K562 (cell line): ENCODE results near the gene MYO3A. TPM values are rescaled to one million over a fixed set of nuclear protein-coding genes. Genes with fewer than 3 reads are reported as not detected.

Source experiments
- ATAC-seq: fragments of 200-7000 bp; cut with Tn5 transposase; 3 replicates; pipeline ENCODE4 v1.9.1; 2020; ENCODE audit warnings: moderate library complexity
- BruUV-seq: library from RNA; stranded (reverse); fragments of 400-500 nt; replicated peaks from 2 replicates; lab custom pipeline; 2021; lab: Mats Ljungman, UMichigan
- CTCF ChIA-PET: fragments of 300-600 bp; formaldehyde crosslinking; extraction: SDS; loops from one replicate; lab custom pipeline; 2021; ENCODE audit warnings: low intra/inter-chr PET ratio; lab: Yijun Ruan, JAX
- POLR2A ChIA-PET: fragments of 300-600, 350-650 bp; sonication (Branson Sonifier 250); formaldehyde crosslinking; extraction: SDS; loops from one replicate; lab custom pipeline; 2021; ENCODE audit warnings: antibody characterized with exemption, inconsistent platforms; lab: Yijun Ruan, JAX
- DNase-seq, 4 experiments: peaks; one replicate each; pipeline versions ENCODE4 v3.0.0 to v3.0.0-alpha.2; 2011 to 2018; ENCODE audit warnings: low spot score in 3 of 4, mixed read lengths in 3 of 4; ENCODE audit errors: extremely low read depth in 1 of 4
- FAIRE-seq: peaks from 2 replicates; lab custom pipeline; 2011; peaks lifted over from hg19 to GRCh38; lab: Jason Lieb, UNC
- H2AFZ ChIP-seq: 2 replicates; pipeline ENCODE4 v1.6.0; 2011; ENCODE audit warnings: low read depth, low read length, control low read depth, inconsistent platforms
- H3K27ac ChIP-seq: fragments of 200-600 bp; 3 replicates; pipeline ENCODE4 v1.8.0; 2011; ENCODE audit warnings: low read depth, mild to moderate bottlenecking, control low read depth, inconsistent platforms, low read length, moderate library complexity, mixed read lengths; ENCODE audit errors: extremely low read depth
- H3K27me3 ChIP-seq, 2 experiments: fragments of 300-600 bp in 1 of 2; 2 replicates in 1 of 2; 3 replicates in 1 of 2; pipeline versions ENCODE4 v1.6.0 to v1.8.0; 2011; ENCODE audit warnings: inconsistent platforms in 2 of 2, low read length in 2 of 2, mild to moderate bottlenecking in 1 of 2, mixed read lengths in 1 of 2, moderate library complexity in 1 of 2; ENCODE audit not compliant: control insufficient read depth in 2 of 2, insufficient read depth in 2 of 2
- H3K36me3 ChIP-seq: fragments of 300-600 bp; 3 replicates; pipeline ENCODE4 v1.8.0; 2011; ENCODE audit warnings: mild to moderate bottlenecking, low read length, inconsistent platforms; ENCODE audit not compliant: control insufficient read depth, insufficient read depth
- H3K4me1 ChIP-seq, 2 experiments: fragments of 200-600 bp in 1 of 2; replicated peaks in 1 of 2; 2 replicates in 1 of 2; 3 replicates in 1 of 2; pipeline versions ENCODE4 v1.5.1 to v1.8.0; 2011; ENCODE audit warnings: inconsistent platforms in 2 of 2, low read length in 2 of 2, mild to moderate bottlenecking in 1 of 2, mixed read lengths in 1 of 2, moderate library complexity in 1 of 2; ENCODE audit not compliant: control insufficient read depth in 2 of 2, insufficient read depth in 2 of 2
- H3K4me2 ChIP-seq: 2 replicates; pipeline ENCODE4 v1.6.1; 2011; ENCODE audit warnings: low read length, control low read depth, inconsistent platforms, mixed read lengths; ENCODE audit not compliant: insufficient read depth
- H3K4me3 ChIP-seq: fragments of 200-600 bp; sonication (generic), shearing (Covaris generic); 2 replicates; pipeline ENCODE4 v1.5.1; 2016; ENCODE audit warnings: control low read depth, inconsistent platforms
- H3K79me2 ChIP-seq: fragments of 200-600 bp; 3 replicates; pipeline ENCODE4 v1.8.0; 2011; ENCODE audit warnings: low read length, inconsistent platforms; ENCODE audit not compliant: control insufficient read depth, insufficient read depth
- H3K9ac ChIP-seq, 2 experiments: 2 replicates each; pipeline versions ENCODE4 v1.6.0 to v1.6.1; 2011; ENCODE audit warnings: low read depth in 2 of 2, low read length in 2 of 2, control low read depth in 1 of 2, inconsistent platforms in 1 of 2, mild to moderate bottlenecking in 1 of 2, mixed read lengths in 1 of 2; ENCODE audit not compliant: insufficient read depth in 1 of 2
- H3K9me1 ChIP-seq: one replicate; pipeline ENCODE4 v1.6.0; 2011; ENCODE audit warnings: inconsistent platforms, mild to moderate bottlenecking, low read length, moderate library complexity; ENCODE audit not compliant: control insufficient read depth, insufficient read depth
- H3K9me3 ChIP-seq: replicated peaks from 2 replicates; pipeline ENCODE4 v1.5.1; 2011; ENCODE audit warnings: low read depth, low read length, inconsistent platforms; ENCODE audit not compliant: control insufficient read depth, insufficient read depth
- H4K20me1 ChIP-seq: replicated peaks from 2 replicates; pipeline ENCODE4 v1.6.1; 2011; ENCODE audit warnings: low read length, inconsistent platforms, mixed read lengths; ENCODE audit not compliant: control insufficient read depth, insufficient read depth
- ADNP ChIP-seq: fragments of 200-800 bp; sonication (Bioruptor generic); IDR thresholded peaks from 2 replicates; pipeline ENCODE4 v1.6.1; 2016; ENCODE audit warnings: missing genetic modification characterization, missing compliant biosample characterization
- BACH1 ChIP-seq: fragments of 200-800 bp; sonication (Bioruptor generic); IDR thresholded peaks from 2 replicates; pipeline ENCODE4 v1.6.1; 2016; ENCODE audit warnings: missing genetic modification characterization, missing compliant biosample characterization
- ETV1 ChIP-seq: fragments of 450-650 bp; conservative IDR thresholded peaks from 2 replicates; pipeline ENCODE4 v1.6.1; 2016; ENCODE audit warnings: missing genetic modification characterization, control low read depth, low read depth, missing compliant biosample characterization
- RBM34 ChIP-seq: fragments of 200-400 bp; formaldehyde crosslinking; IDR thresholded peaks from 2 replicates; pipeline ENCODE4 v1.6.1; 2018; ENCODE audit warnings: low read length, borderline replicate concordance; ENCODE audit not compliant: insufficient read depth
- ZNF583 ChIP-seq: fragments of 250-450 bp; sonication (Bioruptor Pico); IDR thresholded peaks from 2 replicates; pipeline ENCODE4 v1.4.0; 2020
- WGBS: fragments of 100-300 bp; shearing (Covaris generic); methylation state at CpG from one replicate; pipeline ENCODE4 v1.1.6; 2016; ENCODE audit warnings: low coverage, mixed read lengths; ENCODE audit not compliant: insufficient coverage; ENCODE audit errors: missing lambda C conversion rate; 5-methylcytosine and 5-hydroxymethylcytosine counted together
- in situ Hi-C: fragments of 300-500 bp; cut with MboI; formaldehyde crosslinking; loops from 4 replicates; pipeline ENCODE4 v1.15.0; 2018; ENCODE audit warnings: inconsistent platforms, mixed read lengths
- intact Hi-C: fragments of 100-400 bp; cut with micrococcal nuclease; formaldehyde crosslinking; loops from 2 replicates; pipeline ENCODE4 v1.14.2; 2022
- polyA plus RNA-seq, 8 experiments: library from polyadenylated mRNA; depleted of rRNA in 4 of 8; stranded (reverse) in 5 of 8; unstranded in 3 of 8; fragments of >200 nt; fragmentation: Nextera tagmentation in 2 of 8; fragmentation: Illumina TruSeq in 1 of 8; extraction: Ambion mirVana in 2 of 8; extraction: Trizol in 1 of 8; gene quantifications; 2 replicates each; pipeline versions ENCODE4 v1.2.1 to v1.2.3, GENCODE V29; 2011 to 2014; ENCODE audit warnings: inconsistent platforms in 1 of 8, missing spikeins in 1 of 8
- total RNA-seq, 7 experiments: library from RNA; depleted of rRNA in 6 of 7; stranded (reverse); fragments of >200 nt in 6 of 7; fragmentation: Illumina TruSeq in 2 of 7; extraction: Trizol in 2 of 7; gene quantifications; 2 replicates each; pipeline versions ENCODE4 v1.2.1 to v1.2.3, GENCODE V29; 2011 to 2021; ENCODE audit warnings: low replicate concordance in 1 of 7
- TF ChIP-seq, protein P1 (sequence below): IDR thresholded peaks from 2 replicates; pipeline ENCODE4 v1.6.1; 2011; ENCODE audit not compliant: insufficient read length; ENCODE audit errors: extremely low read depth
- TF ChIP-seq, protein P2 (sequence below): fragments of 250-450 bp; sonication (Bioruptor Pico); IDR thresholded peaks from 2 replicates; pipeline ENCODE4 v1.8.0; 2021; ENCODE audit warnings: moderate library complexity, mild to moderate bottlenecking, inconsistent platforms
- TF ChIP-seq, protein P3 (sequence below): sonication (generic); formaldehyde crosslinking; IDR thresholded peaks from 2 replicates; pipeline ENCODE4 v1.8.1; 2023; ENCODE audit warnings: mild to moderate bottlenecking, missing genetic modification reagents
- TF ChIP-seq, protein P4 (sequence below), 2 experiments: fragments of 450-650 bp in 1 of 2; IDR thresholded peaks; 2 replicates each; pipeline ENCODE4 v1.6.1; 2011 to 2017; ENCODE audit warnings: low read depth in 2 of 2, antibody characterized with exemption in 1 of 2, borderline replicate concordance in 1 of 2, low read length in 1 of 2, mild to moderate bottlenecking in 1 of 2, mixed read lengths in 1 of 2; ENCODE audit not compliant: control insufficient read depth in 1 of 2
- TF ChIP-seq, protein P5 (sequence below): fragments of 250-450 bp; sonication (Bioruptor Pico); IDR thresholded peaks from 2 replicates; pipeline ENCODE4 v1.9.0; 2021; ENCODE audit warnings: mild to moderate bottlenecking, inconsistent platforms
- TF ChIP-seq, protein P6 (sequence below): fragments of 450-650 bp; IDR thresholded peaks from 2 replicates; pipeline ENCODE4 v1.6.1; 2016; ENCODE audit warnings: antibody characterized with exemption

The MYO3A gene
- total and polyA plus RNA-seq, 9 of the 15 experiments (the other 6 are each of a cell fraction or from before 2014, with no cell fraction given), result not detected

DNA sequence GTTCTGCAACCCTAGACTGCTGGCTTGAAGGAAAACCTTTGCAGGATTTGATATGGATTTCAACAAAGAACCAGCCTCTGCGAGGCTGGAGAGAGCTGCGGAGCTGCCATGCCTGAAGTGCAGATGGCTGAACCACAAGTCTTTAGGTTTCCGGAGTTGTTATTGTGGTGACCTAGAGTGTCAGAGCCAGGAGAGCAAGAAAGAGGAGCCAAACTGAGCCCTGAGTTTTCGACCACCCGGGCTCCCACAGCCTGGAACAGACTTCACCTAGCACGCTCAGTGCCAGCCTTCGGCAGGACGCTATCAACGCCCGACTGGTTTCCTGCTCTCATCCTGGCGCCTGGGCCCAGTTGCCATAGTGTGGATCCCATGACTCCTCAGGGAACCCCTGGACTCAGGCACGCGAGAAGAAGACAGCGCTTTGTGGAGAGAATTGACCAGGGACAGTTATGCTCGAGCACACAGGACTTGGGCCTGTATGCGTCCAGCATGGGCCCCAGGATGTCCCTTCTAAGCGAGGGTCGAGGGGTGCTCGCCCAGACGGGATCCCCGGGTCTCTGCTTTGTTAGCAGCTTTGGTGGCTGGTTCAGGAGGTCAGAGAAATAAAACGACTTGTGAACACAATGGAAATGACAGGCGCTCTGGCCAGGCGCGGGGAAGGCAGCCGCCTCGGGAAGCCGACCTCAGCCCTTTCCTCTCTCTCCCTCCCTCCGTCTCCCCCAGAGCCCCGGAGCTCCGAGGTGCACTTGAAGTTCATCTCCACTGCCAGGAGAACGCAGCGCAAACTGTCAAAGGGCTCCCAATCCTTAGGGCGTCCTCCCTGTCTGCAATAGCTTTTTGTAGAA lies 280.7 kb downstream of the MYO3A start:
- Histone ChIP-seq H3K27me3 (peaks cover 28 to 67% of the 10 kb centered on the region in 2 experiments; a peak in 3 of 5 replicates), H3K4me1 (peaks cover 0 to 13% of the 10 kb centered on the region in 2 experiments; a peak in 1 of 5 replicates), H3K9ac (no peak overlapping the region), H2AFZ (no peak overlapping the region), H3K27ac (no peak overlapping the region), H3K36me3 (no peaks in the 10 kb centered on the region), H3K79me2 (no peaks in the 10 kb centered on the region), H4K20me1 (no peaks in the 10 kb centered on the region), H3K4me3 (no peak overlapping the region), H3K9me3 (no peaks in the 10 kb centered on the region), H3K4me2 (no peak overlapping the region), H3K9me1 (no peaks in the 10 kb centered on the region)
- CTCF ChIA-PET, result no interaction called here
- POLR2A ChIA-PET, result no interaction called here
- ATAC-seq (no peak), FAIRE-seq (no peak), DNase-seq (no peak)
- intact Hi-C loops, result no loop called here
- BruUV-seq, result no TSS peak
- in situ Hi-C loops, result no loop called here
- 2% methylated on average over 27 of the region's 34 CpGs for WGBS
- no peak for TF ChIP-seq RBM34
- TF ChIP-seq, protein P1, sequence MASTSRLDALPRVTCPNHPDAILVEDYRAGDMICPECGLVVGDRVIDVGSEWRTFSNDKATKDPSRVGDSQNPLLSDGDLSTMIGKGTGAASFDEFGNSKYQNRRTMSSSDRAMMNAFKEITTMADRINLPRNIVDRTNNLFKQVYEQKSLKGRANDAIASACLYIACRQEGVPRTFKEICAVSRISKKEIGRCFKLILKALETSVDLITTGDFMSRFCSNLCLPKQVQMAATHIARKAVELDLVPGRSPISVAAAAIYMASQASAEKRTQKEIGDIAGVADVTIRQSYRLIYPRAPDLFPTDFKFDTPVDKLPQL, result no peak
- no peak for TF ChIP-seq ETV1
- TF ChIP-seq BACH1, result no peak
- TF ChIP-seq, protein P2, sequence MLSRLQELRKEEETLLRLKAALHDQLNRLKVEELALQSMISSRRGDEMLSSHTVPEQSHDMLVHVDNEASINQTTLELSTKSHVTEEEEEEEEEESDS (CRISPR knock-in tag), result no peak
- TF ChIP-seq, protein P3, sequence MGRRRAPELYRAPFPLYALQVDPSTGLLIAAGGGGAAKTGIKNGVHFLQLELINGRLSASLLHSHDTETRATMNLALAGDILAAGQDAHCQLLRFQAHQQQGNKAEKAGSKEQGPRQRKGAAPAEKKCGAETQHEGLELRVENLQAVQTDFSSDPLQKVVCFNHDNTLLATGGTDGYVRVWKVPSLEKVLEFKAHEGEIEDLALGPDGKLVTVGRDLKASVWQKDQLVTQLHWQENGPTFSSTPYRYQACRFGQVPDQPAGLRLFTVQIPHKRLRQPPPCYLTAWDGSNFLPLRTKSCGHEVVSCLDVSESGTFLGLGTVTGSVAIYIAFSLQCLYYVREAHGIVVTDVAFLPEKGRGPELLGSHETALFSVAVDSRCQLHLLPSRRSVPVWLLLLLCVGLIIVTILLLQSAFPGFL (CRISPR knock-in tag), result no peak
- TF ChIP-seq ZNF583 (CRISPR knock-in tag), result no peak
- TF ChIP-seq, protein P4, sequence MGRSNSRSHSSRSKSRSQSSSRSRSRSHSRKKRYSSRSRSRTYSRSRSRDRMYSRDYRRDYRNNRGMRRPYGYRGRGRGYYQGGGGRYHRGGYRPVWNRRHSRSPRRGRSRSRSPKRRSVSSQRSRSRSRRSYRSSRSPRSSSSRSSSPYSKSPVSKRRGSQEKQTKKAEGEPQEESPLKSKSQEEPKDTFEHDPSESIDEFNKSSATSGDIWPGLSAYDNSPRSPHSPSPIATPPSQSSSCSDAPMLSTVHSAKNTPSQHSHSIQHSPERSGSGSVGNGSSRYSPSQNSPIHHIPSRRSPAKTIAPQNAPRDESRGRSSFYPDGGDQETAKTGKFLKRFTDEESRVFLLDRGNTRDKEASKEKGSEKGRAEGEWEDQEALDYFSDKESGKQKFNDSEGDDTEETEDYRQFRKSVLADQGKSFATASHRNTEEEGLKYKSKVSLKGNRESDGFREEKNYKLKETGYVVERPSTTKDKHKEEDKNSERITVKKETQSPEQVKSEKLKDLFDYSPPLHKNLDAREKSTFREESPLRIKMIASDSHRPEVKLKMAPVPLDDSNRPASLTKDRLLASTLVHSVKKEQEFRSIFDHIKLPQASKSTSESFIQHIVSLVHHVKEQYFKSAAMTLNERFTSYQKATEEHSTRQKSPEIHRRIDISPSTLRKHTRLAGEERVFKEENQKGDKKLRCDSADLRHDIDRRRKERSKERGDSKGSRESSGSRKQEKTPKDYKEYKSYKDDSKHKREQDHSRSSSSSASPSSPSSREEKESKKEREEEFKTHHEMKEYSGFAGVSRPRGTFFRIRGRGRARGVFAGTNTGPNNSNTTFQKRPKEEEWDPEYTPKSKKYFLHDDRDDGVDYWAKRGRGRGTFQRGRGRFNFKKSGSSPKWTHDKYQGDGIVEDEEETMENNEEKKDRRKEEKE (IDR thresholded peaks at IDR 0.05; ENCODE audit: borderline replicate concordance in 1 of 2, control insufficient read depth in 1 of 2, low read depth in 2 of 2, low read length in 1 of 2), result no peak
- TF ChIP-seq, protein P5, sequence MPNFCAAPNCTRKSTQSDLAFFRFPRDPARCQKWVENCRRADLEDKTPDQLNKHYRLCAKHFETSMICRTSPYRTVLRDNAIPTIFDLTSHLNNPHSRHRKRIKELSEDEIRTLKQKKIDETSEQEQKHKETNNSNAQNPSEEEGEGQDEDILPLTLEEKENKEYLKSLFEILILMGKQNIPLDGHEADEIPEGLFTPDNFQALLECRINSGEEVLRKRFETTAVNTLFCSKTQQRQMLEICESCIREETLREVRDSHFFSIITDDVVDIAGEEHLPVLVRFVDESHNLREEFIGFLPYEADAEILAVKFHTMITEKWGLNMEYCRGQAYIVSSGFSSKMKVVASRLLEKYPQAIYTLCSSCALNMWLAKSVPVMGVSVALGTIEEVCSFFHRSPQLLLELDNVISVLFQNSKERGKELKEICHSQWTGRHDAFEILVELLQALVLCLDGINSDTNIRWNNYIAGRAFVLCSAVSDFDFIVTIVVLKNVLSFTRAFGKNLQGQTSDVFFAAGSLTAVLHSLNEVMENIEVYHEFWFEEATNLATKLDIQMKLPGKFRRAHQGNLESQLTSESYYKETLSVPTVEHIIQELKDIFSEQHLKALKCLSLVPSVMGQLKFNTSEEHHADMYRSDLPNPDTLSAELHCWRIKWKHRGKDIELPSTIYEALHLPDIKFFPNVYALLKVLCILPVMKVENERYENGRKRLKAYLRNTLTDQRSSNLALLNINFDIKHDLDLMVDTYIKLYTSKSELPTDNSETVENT (CRISPR knock-in tag), result no peak
- TF ChIP-seq, protein P6, sequence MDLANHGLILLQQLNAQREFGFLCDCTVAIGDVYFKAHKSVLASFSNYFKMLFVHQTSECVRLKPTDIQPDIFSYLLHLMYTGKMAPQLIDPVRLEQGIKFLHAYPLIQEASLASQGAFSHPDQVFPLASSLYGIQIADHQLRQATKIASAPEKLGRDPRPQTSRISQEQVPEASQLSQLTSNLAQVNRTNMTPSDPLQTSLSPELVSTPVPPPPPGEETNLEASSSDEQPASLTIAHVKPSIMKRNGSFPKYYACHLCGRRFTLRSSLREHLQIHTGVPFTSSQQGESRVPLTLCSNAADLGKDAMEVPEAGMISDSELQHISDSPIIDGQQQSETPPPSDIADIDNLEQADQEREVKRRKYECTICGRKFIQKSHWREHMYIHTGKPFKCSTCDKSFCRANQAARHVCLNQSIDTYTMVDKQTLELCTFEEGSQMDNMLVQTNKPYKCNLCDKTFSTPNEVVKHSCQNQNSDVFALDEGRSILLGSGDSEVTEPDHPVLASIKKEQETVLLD, result no peak
- no peak for TF ChIP-seq ADNP
